Activated CD4-positive, alpha-beta T cell treated with anti-CD3 and anti-CD28 coated beads, Interleukin-2, amount 50 U/mL, for 16 hours (primary cell): Measurements from ENCODE around the gene NOTCH3.

Experiments used
- DNase-seq: peaks from one replicate; pipeline ENCODE4 v3.0.0-alpha.2; 2020

Gene NOTCH3

DNA sequence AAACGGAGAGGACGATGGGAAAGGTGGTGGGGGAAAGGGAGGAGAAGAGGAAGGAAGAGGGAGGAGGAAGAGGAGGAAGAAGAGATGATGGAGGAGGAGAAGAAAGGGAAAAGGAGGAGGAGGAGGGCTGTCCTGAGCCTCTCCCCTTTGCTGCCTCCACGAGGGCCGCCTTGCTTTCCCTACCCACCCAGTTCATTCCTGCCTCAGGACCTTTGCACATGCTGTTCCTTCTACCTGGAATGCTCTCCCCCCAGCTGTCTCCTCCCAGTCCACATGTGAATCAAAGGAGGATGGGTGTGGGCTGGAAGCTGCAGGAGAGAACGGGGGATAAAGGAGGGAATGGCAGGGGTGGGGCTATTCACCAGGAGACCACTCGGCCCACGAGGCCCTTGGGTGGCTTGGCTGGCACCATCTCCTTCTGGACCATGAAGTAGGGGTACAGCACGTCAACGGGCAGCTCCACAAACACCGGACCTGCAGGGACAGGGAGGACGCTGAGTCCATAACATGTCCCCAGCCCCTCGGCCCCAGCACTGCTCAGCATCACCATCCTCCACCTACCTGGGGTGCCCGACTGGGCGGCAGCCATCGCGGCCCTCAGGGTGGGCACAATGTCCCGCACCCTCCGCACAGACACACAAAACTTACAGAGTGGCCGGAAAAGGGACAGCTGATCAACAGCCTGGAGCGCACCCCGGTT is 78.3 kb downstream of the NOTCH3 start:
- no peak for DNase-seq

DNA sequence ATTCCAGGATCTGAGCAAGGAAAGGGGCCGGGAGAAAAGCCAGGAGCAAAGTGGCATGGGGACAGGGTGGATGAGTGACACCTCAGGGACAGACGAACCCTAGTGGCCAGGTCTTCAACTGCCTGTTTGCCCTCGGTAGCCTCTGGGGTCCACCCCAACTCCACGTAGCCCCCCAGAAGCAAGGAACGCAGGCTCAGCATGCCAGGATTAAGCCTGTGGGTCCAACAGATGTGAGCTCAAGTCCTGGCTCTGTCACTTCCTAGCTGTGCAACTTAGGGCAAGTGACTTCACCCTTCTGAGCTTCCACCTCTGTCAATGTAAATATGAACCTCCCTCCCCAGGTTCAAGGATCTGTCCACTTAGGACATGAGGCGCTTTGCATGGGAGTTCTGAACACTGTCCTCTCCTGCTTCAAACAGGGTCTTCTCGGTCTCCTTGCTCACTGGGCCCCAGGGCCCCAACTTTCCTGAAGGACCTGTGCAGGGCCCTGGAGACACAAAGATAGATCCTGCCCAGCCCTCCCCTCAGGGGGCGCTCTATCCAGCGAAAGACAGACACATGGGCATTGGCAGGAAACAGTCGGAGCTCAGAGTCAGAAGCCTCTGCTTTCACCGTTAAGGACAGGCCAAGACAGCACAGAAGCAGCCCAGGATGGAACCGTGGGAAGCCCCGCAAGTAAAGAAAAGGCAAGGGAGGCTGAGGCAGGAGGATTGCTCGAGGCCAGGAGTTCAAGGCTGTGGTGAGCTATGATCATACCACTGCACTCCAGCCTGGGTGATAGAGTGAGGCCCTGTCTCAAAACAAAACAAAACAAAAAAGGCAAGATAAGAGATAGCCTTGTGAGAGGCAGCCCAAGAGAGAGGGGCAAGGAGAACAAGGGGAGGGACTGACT is 80.4 kb downstream of the NOTCH3 start:
- DNase-seq: no peak

DNA sequence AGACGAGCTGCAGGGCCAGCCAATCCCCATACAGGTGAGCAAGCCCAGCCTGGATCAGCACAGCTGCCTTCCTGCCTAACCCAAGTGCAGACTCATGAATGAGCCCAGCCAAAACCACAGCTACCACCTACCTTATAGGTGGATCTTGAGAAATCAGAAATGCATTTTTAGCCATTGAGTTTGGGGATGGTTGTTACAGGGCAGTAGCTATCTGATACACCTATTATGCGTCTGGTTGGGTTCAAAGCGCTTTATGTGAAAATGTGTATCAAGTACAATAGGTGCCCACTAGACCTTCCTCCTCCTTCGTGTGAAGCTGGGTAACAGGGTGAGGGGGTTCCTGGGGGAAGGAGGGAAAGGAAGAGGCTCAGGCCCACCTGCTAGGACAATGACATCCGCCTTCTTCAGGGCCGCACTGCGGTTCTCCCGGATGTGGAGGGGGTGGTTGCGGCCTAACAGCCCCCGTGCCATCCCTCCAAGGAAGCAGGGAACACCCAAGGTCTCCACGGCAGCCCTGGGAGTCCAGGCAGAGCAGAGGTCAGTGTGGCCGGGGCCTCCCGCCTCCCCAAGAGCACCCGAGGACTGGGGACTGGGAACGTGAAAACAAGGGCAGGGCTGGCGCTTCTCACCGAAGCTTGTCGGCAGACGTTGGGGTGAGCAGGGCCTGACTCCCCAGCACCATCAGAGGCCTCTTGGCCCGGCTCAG is 81.9 kb downstream of the NOTCH3 start:
- DNase-seq: no peak

DNA sequence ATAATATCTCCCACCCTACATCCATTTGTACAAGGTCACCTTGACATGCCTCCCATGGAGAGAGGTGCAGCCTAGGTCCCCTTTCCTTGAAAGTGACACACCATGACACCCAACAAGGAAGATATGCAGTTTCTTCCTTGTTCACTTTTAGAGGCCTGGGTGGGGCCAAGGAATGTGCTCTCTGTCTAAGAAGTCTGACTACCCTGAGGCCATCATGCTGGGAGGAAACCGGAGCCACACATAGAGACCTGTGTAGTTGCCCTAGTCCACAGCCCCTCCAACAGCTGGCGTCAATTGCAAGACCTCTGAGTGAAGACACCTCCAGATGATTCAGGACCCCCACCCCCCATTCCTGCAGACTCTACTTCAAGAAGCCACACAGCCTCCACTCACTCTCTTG is 82.5 kb downstream of the NOTCH3 start:
- DNase-seq: no peak

DNA sequence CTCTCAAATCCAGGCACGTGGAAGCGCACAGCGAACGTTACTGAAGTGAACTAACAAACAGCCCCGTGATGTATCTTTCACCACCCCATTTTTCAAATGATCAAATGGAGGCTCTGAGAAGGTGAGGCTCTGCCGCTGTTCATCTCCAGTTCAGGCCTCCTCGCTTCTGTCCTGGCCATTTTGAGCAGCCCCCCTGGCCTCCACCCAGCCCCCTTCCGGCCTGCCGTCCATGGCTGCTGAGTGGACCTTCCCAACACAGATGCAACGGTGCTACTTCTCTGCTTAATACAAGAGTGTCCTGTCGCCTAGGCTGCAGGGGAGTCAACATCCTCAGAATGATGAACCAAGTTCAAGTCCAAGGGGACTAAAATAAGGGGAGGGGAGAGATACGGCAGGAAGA is 83.9 kb downstream of the NOTCH3 start:
- DNase-seq: no peak

DNA sequence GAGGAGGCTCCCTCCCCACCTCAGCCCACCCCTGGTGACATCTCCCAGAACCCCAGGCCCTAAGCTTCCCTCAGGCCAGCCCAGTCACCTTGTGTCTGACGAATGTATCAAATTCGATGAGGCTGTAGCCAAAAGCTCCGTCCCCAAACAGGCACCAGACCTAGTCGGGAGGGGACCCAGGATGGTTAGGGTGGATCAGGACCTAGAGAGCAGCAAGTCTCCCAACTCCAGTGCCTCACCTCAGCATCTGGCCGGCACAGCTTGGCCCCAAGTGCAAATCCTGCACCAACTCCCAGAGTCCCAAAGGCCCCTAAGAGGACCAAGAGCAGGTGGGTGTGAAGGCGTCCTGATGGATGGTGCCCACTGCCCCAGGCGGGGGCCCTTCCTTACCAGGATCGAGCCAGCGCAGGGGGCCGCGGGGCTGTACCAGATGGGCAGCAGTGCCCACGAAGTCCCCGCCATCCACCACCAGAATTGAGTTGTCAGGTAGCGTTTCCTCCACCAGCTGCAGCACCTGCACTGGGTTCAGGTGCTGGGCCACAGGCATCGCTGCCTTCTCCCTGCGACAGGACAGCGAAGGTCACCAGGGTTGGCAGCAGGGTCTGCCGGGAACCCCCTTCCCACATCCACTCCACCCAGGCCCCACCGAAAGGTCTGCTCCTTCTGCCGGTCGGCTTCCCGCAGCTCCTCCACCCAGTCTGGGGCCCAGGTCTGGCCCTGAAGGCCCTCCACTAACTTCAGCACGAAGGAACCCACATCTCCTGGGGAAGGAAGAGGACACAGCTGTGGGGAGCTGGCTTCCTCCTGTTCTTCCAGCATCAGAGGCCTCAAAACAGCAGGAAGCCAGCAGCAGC is 84.8 kb downstream of the NOTCH3 start:
- DNase-seq: no peak

GRCh38 chr19:15115080-15115479 is 85.7 kb downstream of the NOTCH3 start:
- no peak for DNase-seq

DNA sequence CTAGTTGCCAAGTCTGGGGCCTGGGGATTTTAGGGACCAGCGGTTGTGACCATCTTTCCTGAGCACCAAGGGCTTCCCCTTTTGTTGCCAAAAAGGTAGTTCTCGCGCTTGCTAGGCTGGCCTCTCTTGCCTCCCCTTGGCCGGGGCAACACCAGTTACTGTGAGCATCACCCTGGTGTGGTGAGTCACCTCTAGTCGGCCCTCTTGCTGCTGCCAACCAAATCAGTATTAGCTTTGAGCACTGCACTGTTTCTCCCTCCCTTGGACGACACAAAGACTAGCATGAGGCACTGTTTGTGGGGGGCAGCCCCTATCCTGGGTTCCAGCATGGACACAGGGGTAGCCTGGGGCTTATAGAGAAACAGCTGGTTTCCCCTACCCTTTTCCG is 86.6 kb downstream of the NOTCH3 start:
- DNase-seq: no peak

DNA sequence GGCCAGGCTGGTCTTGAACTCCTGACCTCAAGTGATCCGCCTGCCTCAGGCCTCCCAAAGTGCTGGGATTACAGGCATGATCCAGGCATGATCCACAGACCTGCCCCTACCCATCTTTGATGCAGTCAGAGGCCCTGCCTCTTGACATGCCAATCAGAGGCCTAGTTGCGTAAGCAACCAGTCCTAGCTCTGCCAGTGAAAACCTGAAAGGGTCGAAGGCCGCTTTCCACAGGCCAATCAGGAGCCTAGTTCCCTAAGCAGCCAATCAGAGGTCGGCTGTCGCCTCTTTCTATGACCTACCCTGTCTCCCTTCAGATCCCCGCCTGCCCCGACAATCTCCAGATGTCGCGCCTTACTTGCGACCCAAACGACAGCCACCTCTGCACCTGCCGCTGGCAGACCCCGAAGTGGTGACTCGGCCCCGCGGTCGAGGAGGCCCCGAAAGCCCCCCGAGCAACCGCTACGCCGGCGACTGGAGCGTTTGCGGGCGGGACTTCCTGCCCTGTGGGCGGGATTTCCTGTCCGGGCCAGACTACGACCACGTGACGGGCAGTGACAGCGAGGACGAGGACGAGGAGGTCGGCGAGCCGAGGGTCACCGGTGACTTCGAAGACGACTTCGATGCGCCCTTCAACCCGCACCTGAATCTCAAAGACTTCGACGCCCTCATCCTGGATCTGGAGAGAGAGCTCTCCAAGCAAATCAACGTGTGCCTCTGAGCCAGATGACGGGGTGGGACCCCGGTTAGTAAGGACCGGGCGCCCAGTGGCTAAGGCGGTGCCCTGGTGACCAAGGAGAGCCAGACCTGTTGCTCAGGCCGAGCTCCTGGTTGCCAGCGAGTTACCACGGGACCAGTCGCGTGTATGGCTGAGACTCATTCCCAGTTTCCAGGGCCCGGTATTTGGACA is 87.3 kb downstream of the NOTCH3 start:
- DNase-seq: no peak

- DNase-seq: no peak
Measured at GRCh38 chr19:15112385-15112784, 88.4 kb downstream of the NOTCH3 start.

DNA sequence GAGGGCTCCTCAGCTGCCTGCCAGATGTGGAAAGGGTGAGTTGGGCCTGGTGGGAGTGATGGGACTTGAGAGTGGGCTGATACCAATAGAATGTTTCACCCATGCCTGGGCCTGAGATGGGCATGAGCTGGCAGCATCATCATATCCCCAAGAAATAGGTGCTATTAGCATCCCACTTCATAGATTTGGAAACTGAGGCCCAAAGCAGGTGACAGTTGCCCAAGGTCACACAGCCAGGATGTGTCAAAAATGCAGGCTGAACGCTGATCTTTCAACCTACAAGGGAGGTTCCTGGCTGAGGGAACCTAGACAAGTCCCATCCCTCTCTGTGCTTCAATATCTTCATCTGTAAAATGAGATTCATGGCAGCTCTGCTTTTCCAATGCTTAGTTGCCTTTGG is 89.0 kb downstream of the NOTCH3 start:
- no peak for DNase-seq

GRCh38 chr19:15110418-15110815 is 90.4 kb downstream of the NOTCH3 start:
- DNase-seq: no peak

DNA sequence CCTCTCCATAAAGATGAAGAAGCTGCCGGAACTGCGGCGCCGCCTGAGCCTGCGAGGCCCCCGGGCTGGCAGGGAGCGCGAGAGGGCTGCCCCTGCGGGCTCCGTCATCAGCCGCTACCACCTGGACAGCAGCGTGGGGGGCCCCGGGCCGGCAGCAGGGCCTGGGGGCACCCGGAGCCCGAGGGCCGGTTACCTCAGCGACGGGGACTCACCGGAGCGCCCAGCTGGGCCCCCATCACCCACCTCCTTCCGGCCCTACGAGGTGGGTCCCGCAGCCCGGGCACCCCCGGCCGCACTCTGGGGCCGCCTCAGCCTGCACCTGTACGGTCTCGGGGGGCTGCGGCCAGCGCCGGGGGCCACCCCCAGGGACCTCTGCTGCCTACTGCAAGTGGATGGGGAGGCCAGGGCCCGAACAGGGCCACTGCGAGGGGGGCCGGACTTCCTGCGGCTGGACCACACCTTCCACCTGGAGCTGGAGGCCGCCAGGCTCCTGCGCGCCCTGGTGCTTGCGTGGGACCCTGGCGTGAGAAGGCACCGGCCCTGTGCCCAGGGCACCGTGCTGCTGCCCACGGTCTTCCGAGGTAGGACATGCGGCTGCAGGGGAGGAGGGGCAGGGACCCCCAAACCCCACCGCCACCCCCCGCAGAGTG is 90.9 kb downstream of the NOTCH3 start:
- DNase-seq: no peak
